ENCODE results near the gene RNF11.

The RNF11 gene

DNA sequence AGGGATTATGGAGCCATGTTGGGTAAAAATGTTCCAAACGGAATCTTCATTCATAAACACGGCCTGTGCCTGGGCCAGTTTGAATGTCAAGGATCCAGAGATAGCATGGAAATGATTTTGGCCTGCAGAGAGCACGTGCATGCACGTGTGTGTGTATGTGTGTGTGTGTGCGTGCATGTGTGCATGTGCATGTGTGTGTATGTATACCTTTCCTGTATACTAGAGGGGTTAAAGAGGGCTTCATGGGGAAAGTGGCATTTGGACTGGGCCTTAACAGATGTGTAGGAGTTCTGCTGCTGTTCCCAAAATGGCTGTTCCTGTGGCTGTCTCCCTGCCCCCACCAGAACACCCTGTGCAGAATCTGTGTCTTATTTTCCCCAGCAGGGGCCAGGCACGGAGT lies 72.6 kb downstream of the RNF11 start:
- no peak overlapping the region for H3K4me3 ChIP-seq (ENCODE audit: low read depth, low read length)
- TF ChIP-seq, protein P1, sequence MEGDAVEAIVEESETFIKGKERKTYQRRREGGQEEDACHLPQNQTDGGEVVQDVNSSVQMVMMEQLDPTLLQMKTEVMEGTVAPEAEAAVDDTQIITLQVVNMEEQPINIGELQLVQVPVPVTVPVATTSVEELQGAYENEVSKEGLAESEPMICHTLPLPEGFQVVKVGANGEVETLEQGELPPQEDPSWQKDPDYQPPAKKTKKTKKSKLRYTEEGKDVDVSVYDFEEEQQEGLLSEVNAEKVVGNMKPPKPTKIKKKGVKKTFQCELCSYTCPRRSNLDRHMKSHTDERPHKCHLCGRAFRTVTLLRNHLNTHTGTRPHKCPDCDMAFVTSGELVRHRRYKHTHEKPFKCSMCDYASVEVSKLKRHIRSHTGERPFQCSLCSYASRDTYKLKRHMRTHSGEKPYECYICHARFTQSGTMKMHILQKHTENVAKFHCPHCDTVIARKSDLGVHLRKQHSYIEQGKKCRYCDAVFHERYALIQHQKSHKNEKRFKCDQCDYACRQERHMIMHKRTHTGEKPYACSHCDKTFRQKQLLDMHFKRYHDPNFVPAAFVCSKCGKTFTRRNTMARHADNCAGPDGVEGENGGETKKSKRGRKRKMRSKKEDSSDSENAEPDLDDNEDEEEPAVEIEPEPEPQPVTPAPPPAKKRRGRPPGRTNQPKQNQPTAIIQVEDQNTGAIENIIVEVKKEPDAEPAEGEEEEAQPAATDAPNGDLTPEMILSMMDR (IDR thresholded peaks at IDR 0.05; ENCODE audit: borderline replicate concordance, insufficient read depth, low read depth, low read length): no peak

DNA sequence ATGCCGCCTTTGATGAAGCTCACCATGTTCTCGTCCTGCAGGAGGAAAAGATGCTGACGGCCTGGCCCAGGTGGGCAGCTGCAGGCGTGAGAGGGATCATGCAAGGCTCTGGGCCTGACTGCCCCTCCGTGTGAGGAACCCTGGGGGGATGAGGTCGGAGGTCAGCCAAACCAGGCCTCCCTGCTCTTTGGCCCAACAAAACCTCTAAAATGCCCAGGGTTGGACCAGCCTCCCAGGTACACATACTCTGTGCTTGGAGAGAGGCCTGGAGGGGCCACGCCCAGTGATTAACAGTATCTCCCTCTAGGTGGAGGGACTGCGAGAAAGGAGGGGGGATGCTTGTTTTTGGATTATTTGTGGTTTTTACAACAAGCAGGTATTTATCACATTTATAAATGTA lies 73.2 kb downstream of the RNF11 start:
- TF ChIP-seq, protein P1 (IDR thresholded peaks at IDR 0.05; ENCODE audit: borderline replicate concordance, insufficient read depth, low read depth, low read length): no peak
- no peak overlapping the region for H3K4me3 ChIP-seq (ENCODE audit: low read depth, low read length)

GRCh38 chr1:51310871-51311613 lies 75.0 kb downstream of the RNF11 start:
- no peak overlapping the region for H3K4me3 ChIP-seq (ENCODE audit: low read depth, low read length)
- TF ChIP-seq, protein P1 (IDR thresholded peaks at IDR 0.05; ENCODE audit: borderline replicate concordance, insufficient read depth, low read depth, low read length): peak; percentile 13; the same call in 1 of the 2 replicates

- H3K4me3 ChIP-seq (ENCODE audit: low read depth, low read length): no peak overlapping the region
- TF ChIP-seq, protein P1 (IDR thresholded peaks at IDR 0.05; ENCODE audit: borderline replicate concordance, insufficient read depth, low read depth, low read length): no peak
Observed at GRCh38 chr1:51311826-51312225, 75.8 kb downstream of the RNF11 start.

DNA sequence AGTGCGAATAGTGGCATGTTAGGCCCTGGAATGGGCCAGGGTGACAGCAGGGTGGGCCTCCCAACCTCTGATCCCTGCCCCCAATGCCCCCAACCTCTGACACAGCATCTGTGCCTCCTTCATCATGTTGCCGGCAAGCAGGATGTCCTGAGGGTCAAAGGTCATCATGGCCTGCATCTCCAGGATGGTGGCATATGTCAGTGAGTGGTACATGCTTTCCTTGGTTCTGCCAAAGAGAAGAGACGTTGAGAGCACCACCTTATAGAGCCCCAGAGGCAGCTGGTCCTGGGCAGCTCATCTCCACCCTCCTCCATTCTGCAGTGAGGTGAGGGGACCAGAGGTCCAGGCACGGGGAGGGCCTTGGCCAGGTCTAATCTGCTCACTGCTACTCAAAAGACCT lies 76.6 kb downstream of the RNF11 start:
- H3K4me3 ChIP-seq (ENCODE audit: low read depth, low read length): no peak overlapping the region
- TF ChIP-seq, protein P1 (IDR thresholded peaks at IDR 0.05; ENCODE audit: borderline replicate concordance, insufficient read depth, low read depth, low read length): no peak

DNA sequence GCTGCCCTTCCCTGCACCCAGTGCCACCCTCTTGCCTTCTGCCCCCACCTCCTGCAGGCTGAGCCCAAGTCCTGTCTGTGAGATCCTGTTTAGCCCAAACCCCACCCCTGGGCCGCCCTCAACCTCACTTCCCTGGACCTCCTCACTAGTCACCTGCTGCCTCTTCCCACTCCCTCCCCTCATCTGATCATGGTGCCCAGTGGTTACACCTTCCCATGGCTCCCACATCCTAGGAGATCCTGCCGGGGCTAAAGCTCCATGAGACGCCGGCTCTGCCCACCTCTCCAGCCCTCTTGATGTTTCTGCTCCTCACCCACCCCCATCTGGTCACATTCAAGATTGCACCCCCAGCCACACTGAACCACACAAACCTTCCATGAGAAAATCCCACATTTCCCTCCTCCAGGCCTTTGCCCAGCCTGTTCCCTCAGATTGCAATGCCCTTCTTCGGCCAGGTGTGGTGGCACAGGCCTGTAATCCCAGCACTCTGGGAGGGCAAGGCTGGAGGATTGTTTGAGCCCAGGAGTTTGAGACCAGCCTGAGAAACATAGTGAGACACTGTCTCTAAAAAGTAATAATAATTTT lies 77.3 kb downstream of the RNF11 start:
- H3K4me3 ChIP-seq (ENCODE audit: low read depth, low read length): no peak overlapping the region
- TF ChIP-seq, protein P1 (IDR thresholded peaks at IDR 0.05; ENCODE audit: borderline replicate concordance, insufficient read depth, low read depth, low read length): peak; percentile 32; the same call in 1 of the 2 replicates
